A673 (cell line): ENCODE measurements around the gene PCBP3.

Experiments used
- EZH2 ChIP-seq: fragments of 200-600 bp; sonication (generic); IDR thresholded peaks from 2 replicates; pipeline ENCODE4 v1.6.1; 2017; ENCODE audit warnings: borderline replicate concordance, low read depth, mild to moderate bottlenecking, mixed read lengths, antibody characterized with exemption, low read length; ENCODE audit not compliant: poor library complexity, severe bottlenecking
- TF ChIP-seq, protein P1 (sequence below): fragments of 300-800, 200-600 bp; sonication (generic); conservative IDR thresholded peaks from 2 replicates; pipeline ENCODE4 v1.5.1; 2017; ENCODE audit warnings: low read depth, mild to moderate bottlenecking, antibody characterized with exemption, low read length, moderate library complexity, mixed read lengths

DNA sequence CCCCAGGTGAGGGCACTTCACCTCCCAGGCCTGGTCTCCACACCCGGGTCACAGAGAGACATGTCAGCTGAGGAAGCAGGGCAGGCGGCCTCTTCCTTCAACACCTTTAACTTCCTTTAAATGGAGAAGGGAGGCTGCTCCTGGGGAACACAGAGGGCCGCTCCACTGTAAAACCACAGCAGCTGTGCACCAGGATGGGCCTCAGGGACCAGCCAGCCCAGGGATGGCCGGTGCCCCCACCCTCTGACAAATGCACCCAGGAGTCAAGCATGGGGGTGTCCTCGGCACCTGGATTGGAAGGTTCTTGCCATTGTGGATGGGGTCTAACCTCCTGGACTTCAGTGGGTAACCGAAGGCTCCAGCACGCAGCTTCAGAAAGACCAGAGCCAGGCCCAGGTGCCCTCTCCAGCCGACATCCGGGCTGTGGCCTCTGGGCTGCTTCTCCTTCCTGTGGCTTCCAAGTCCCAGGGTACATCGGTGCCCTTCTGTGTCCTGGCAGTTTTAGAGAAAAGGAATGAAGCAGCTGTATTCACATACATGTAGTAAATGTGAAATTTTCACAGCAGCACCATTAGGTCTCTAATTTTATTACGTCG is 216.3 kb downstream of the PCBP3 start:
- TF ChIP-seq, protein P1, sequence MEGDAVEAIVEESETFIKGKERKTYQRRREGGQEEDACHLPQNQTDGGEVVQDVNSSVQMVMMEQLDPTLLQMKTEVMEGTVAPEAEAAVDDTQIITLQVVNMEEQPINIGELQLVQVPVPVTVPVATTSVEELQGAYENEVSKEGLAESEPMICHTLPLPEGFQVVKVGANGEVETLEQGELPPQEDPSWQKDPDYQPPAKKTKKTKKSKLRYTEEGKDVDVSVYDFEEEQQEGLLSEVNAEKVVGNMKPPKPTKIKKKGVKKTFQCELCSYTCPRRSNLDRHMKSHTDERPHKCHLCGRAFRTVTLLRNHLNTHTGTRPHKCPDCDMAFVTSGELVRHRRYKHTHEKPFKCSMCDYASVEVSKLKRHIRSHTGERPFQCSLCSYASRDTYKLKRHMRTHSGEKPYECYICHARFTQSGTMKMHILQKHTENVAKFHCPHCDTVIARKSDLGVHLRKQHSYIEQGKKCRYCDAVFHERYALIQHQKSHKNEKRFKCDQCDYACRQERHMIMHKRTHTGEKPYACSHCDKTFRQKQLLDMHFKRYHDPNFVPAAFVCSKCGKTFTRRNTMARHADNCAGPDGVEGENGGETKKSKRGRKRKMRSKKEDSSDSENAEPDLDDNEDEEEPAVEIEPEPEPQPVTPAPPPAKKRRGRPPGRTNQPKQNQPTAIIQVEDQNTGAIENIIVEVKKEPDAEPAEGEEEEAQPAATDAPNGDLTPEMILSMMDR, result no peak
- no peak for TF ChIP-seq EZH2
